Heart left ventricle (tissue), 16 donors: ENCODE results near the gene MTNR1A. TPM values are rescaled to one million over a fixed set of nuclear protein-coding genes. Genes with fewer than 3 reads are reported as not detected.

Source experiments
- ATAC-seq, 4 donors: fragments of 200-7000 bp; cut with Tn5 transposase; one replicate each; pipeline ENCODE4 v1.9.1; 2020 to 2022; ENCODE audit warnings: moderate library complexity in 4 of 4, mild to moderate bottlenecking in 3 of 4, moderate number of reproducible peaks in 1 of 4
- DNase-seq, 5 donors: peaks; one replicate each; pipeline ENCODE4 v3.0.0-alpha.2; 2020
- H3K27ac ChIP-seq, 12 donors: fragments of 200-600 bp; sonication (generic) in 4 of 12; one replicate each; pipeline versions ENCODE4 v1.5.0 to v1.8.0; 2016 to 2022; ENCODE audit warnings: mild to moderate bottlenecking in 2 of 12
- H3K27me3 ChIP-seq, 9 donors: fragments of 200-600 bp; sonication (generic) in 2 of 9; one replicate each; pipeline versions ENCODE4 v1.5.1 to v1.8.0; 2016 to 2022; ENCODE audit warnings: mild to moderate bottlenecking in 3 of 9
- H3K36me3 ChIP-seq, 9 donors: fragments of 200-600 bp; sonication (generic) in 2 of 9; one replicate each; pipeline versions ENCODE4 v1.5.0 to v1.8.0; 2018 to 2022; ENCODE audit warnings: mild to moderate bottlenecking in 2 of 9
- H3K4me1 ChIP-seq, 12 donors: fragments of 200-600 bp; sonication (generic) in 4 of 12; one replicate each; pipeline versions ENCODE4 v1.5.0 to v1.8.0; 2016 to 2022; ENCODE audit warnings: mild to moderate bottlenecking in 3 of 12
- H3K4me3 ChIP-seq, 12 donors: fragments of 200-600 bp; sonication (generic) in 4 of 12; one replicate each; pipeline versions ENCODE4 v1.5.0 to v1.8.0; 2017 to 2022; ENCODE audit warnings: mild to moderate bottlenecking in 9 of 12, moderate library complexity in 4 of 12
- H3K9me3 ChIP-seq, 12 donors: fragments of 200-600 bp; sonication (generic) in 4 of 12; one replicate each; pipeline versions ENCODE4 v1.5.0 to v1.8.0; 2016 to 2022; ENCODE audit warnings: mild to moderate bottlenecking in 1 of 12
- CTCF ChIP-seq, 12 donors: fragments of 200-600 bp; sonication (generic) in 4 of 12; IDR thresholded peaks; one replicate each; pipeline versions ENCODE4 v1.5.0 to v1.8.0; 2018 to 2022; ENCODE audit warnings: antibody characterized with exemption in 12 of 12, mild to moderate bottlenecking in 5 of 12
- POLR2A ChIP-seq, 2 donors: fragments of 450-650 bp; IDR thresholded peaks; one replicate each; pipeline ENCODE4 v1.6.1; 2017; ENCODE audit warnings: antibody characterized with exemption in 2 of 2, mild to moderate bottlenecking in 2 of 2, moderate library complexity in 2 of 2
- WGBS, 4 donors: extraction: QIAGEN DNeasy Blood & Tissue Kit in 2 of 4; methylation state at CpG; one replicate each; pipeline versions ENCODE4 v1.1.5 to v1.1.7; 2013 to 2018; 5-methylcytosine and 5-hydroxymethylcytosine counted together
- intact Hi-C, 10 donors: fragments of 100-400 bp; cut with DNase I; formaldehyde crosslinking; loops; one replicate each; pipeline versions ENCODE4 v1.11.1 to v1.14.2; 2022
- polyA plus RNA-seq, 2 donors: library from polyadenylated mRNA; stranded (reverse); fragments of 200-250 nt; gene quantifications; one replicate each; pipeline ENCODE4 v1.2.3, GENCODE V29; 2013
- total RNA-seq, 9 donors: library from RNA; depleted of rRNA in 2 of 9; stranded (reverse); fragments of >200 nt in 2 of 9; fragmentation: NEBNext Ultra II Directional in 3 of 9; extraction: Animal tissue kit (Norgen Biotek cat#: 25700) in 3 of 9; gene quantifications; one replicate each; pipeline versions ENCODE4 v1.1.0 to v1.2.4, GENCODE V29; 2016 to 2023
- donor health status: ischemic (EF 13 %, LVEDD 7.1; RV severe dilation, severe dysfunction).
- donor health status: healthy with polysubstance abuse.
- donor health status: DM: no; HTN: yes; CAD: no.
- donor health status: DM: no; HTN: no; CAD: no.
- donor health status: ischemic (EF 25% LVEDD 6.9; RV normal size, moderate dysfunction).
- donor health status: ischemic (EF 25% LVEDD 5.7; RV mildly dilated, moderate dysfunction).
- donor health status: healthy.
- donor health status: DM: yes; HTN: yes; CAD: no.
- donor health status: ischemic (EF 35%, LVEDD 5.7; RV mildly dilated, moderate dysfunction).
- donor health status: nonischemic (EF 11% LVEDD 7.7; RV severe dilation, severe dysfunction).
- donor health status: DM: yes; HTN: yes; CAD: no.
- donor health status: PGD.
- donor health status: ischemic (EF 29% LVEDD 5.4; RV normal size, mild dysfunction).
- donor health status: nonischemic (EF 23%, LVEDD 6.1; RV moderate dilation, normal function).

MTNR1A gene
- total and polyA plus RNA-seq, 11 donors = not detected

- Histone ChIP-seq H3K9me3 (peaks cover 0 to 6% (median 0%) of the 10 kb centered on the region in 12 donors), H3K4me3 (peak overlapping the region in 8 of 12 donors; percentile 14 to 46 (median 29)), H3K27ac (no peak overlapping the region), H3K4me1 (no peaks in the 10 kb centered on the region), H3K27me3 (peaks cover 0 to 27% (median 0%) of the 10 kb centered on the region in 9 donors), H3K36me3 (no peaks in the 10 kb centered on the region)
- intact Hi-C loops = loop anchor here in 1 of 10 donors (10.0 kb wide), 1 partner anchor 99 kb away; no protein-coding TSS in a partner anchor
- WGBS, 4 donors = 29 to 36% (median 33%) methylated on average over 10 to 14 of the region's 14 CpGs
- peak in 2 of 5 donors; percentile 19 to 32 for DNase-seq
- no peak for ATAC-seq
- TF ChIP-seq POLR2A (IDR thresholded peaks at IDR 0.05) (no peak), CTCF (IDR thresholded peaks at IDR 0.05) (no peak)
Observed at GRCh38 chr4:186485561-186486062, 69.8 kb downstream of the MTNR1A start.

GRCh38 chr4:186485150-186485549 lies 70.2 kb downstream of the MTNR1A start:
- intact Hi-C loops = loop anchor here in 1 of 10 donors (10.0 kb wide), 1 partner anchor 100 kb away; no protein-coding TSS in a partner anchor
- TF ChIP-seq CTCF (IDR thresholded peaks at IDR 0.05) (no peak), POLR2A (IDR thresholded peaks at IDR 0.05) (no peak)

GRCh38 chr4:186483656-186484055 lies 71.7 kb downstream of the MTNR1A start:
- 94 to 97% (median 96%) methylated on average over 8 to 16 of the region's 16 CpGs for WGBS, 4 donors
- no peak for TF ChIP-seq POLR2A (IDR thresholded peaks at IDR 0.05)
- ATAC-seq (no peak), DNase-seq (no peak)
- Histone ChIP-seq H3K4me1 (no peaks in the 10 kb centered on the region), H3K27ac (no peak overlapping the region), H3K9me3 (no peaks in the 10 kb centered on the region), H3K36me3 (no peaks in the 10 kb centered on the region), H3K4me3 (no peak overlapping the region), H3K27me3 (peaks cover 0 to 33% (median 0%) of the 10 kb centered on the region in 9 donors)
- intact Hi-C loops = loop anchor here in 1 of 10 donors (10.0 kb wide), 1 partner anchor 101 kb away; no protein-coding TSS in a partner anchor

More at GRCh38 chr4:186485150-186485549, 70.2 kb downstream of the MTNR1A start:
- WGBS, 4 donors = 41 to 53% (median 52%) methylated on average over 5 of the region's 5 CpGs
- Histone ChIP-seq H3K4me1 (no peaks in the 10 kb centered on the region), H3K4me3 (peak overlapping the region in 4 of 12 donors; percentile 34 to 46 (median 40)), H3K36me3 (no peaks in the 10 kb centered on the region), H3K27ac (no peak overlapping the region), H3K27me3 (peaks cover 0 to 27% (median 0%) of the 10 kb centered on the region in 9 donors), H3K9me3 (peaks cover 0 to 6% (median 0%) of the 10 kb centered on the region in 12 donors)
- ATAC-seq = no peak
- no peak for DNase-seq

Other genes starting within 250 kb of the MTNR1A start
- gene FAT1, start 168.3 kb upstream of the MTNR1A start, total RNA-seq = 100 to 1,000 TPM in 2 of 9 donors, 10 to 100 TPM in 7; 54.4 to 151 (median 76.4) TPM
- 10 to 100 TPM; 15.2 to 57.1 TPM for gene FAT1, start 168.3 kb upstream of the MTNR1A start, polyA plus RNA-seq